Neural progenitor cell (in vitro differentiated cells): ENCODE data around the gene GLIPR2. TPM values are rescaled to one million over a fixed set of nuclear protein-coding genes. Genes with fewer than 3 reads are reported as not detected.

ENCODE experiments used
- DNase-seq: peaks from one replicate; pipeline ENCODE4 v3.0.0-alpha.2; 2016; ENCODE audit warnings: low spot score
- H2AFZ ChIP-seq: fragments of 200-600 bp; sonication (generic); replicated peaks from 2 replicates; pipeline ENCODE4 v1.6.1; 2016; ENCODE audit warnings: antibody characterized with exemption
- H3F3A ChIP-seq: fragments of 200-600 bp; sonication (generic); 2 replicates; pipeline ENCODE4 v1.6.1; 2016; ENCODE audit warnings: antibody characterized with exemption, low read depth
- H3K27ac ChIP-seq: fragments of 200-600 bp; sonication (generic); 2 replicates; pipeline ENCODE4 v1.5.1; 2016; ENCODE audit warnings: mild to moderate bottlenecking
- H3K27me3 ChIP-seq: fragments of 200-600 bp; sonication (generic); 2 replicates; pipeline ENCODE4 v1.6.1; 2016; ENCODE audit warnings: mild to moderate bottlenecking, moderate library complexity
- H3K36me3 ChIP-seq: fragments of 200-600 bp; sonication (generic); 2 replicates; pipeline ENCODE4 v1.5.1; 2016
- H3K4me1 ChIP-seq: fragments of 200-600 bp; sonication (generic); 2 replicates; pipeline ENCODE4 v1.6.1; 2016; ENCODE audit warnings: mixed run types
- H3K4me2 ChIP-seq: fragments of 200-600 bp; sonication (generic); 2 replicates; pipeline ENCODE4 v1.6.1; 2016
- H3K4me3 ChIP-seq: fragments of 200-600 bp; sonication (generic); 2 replicates; pipeline ENCODE4 v1.5.1; 2016
- H3K79me2 ChIP-seq: fragments of 200-600 bp; sonication (generic); 2 replicates; pipeline ENCODE4 v1.6.1; 2016; ENCODE audit warnings: low read depth
- H3K9ac ChIP-seq: fragments of 200-600 bp; sonication (generic); 2 replicates; pipeline ENCODE4 v1.6.1; 2016
- H3K9me3 ChIP-seq: fragments of 200-600 bp; sonication (generic); 2 replicates; pipeline ENCODE4 v1.5.1; 2016; ENCODE audit warnings: low read depth
- H4K20me1 ChIP-seq: fragments of 200-600 bp; sonication (generic); 2 replicates; pipeline ENCODE4 v1.6.1; 2016; ENCODE audit warnings: low read depth
- H3K27ac Mint-ChIP-seq: 3 replicates; pipeline ENCODE4 v1.8.0; 2021; ENCODE audit warnings: mixed read lengths
- H3K27me3 Mint-ChIP-seq: 2 replicates; pipeline ENCODE4 v1.8.0; 2022; ENCODE audit warnings: low read depth, mild to moderate bottlenecking, inconsistent platforms, moderate library complexity, mixed read lengths; ENCODE audit not compliant: insufficient read depth
- H3K36me3 Mint-ChIP-seq: 3 replicates; pipeline ENCODE4 v1.8.0; 2021; ENCODE audit warnings: mixed read lengths
- H3K4me1 Mint-ChIP-seq: 3 replicates; pipeline ENCODE4 v1.8.0; 2021; ENCODE audit warnings: mixed read lengths
- H3K4me3 Mint-ChIP-seq: 3 replicates; pipeline ENCODE4 v1.8.0; 2021; ENCODE audit warnings: mild to moderate bottlenecking, moderate library complexity, mixed read lengths
- H3K9me3 Mint-ChIP-seq: 3 replicates; pipeline ENCODE4 v1.8.0; 2020; ENCODE audit warnings: mixed read lengths
- EZH2 ChIP-seq: fragments of 200-600 bp; sonication (generic); IDR thresholded peaks from 2 replicates; pipeline ENCODE4 v1.6.1; 2017; ENCODE audit warnings: antibody characterized with exemption, mild to moderate bottlenecking, moderate library complexity
- EZH2phosphoT487 ChIP-seq: fragments of 200-600 bp; sonication (generic); IDR thresholded peaks from 2 replicates; pipeline ENCODE4 v1.6.1; 2017; ENCODE audit warnings: antibody characterized with exemption
- total RNA-seq: library from RNA; depleted of rRNA; stranded (reverse); fragments of >200 nt; gene quantifications from 2 replicates; pipeline ENCODE4 v1.2.3, GENCODE V29; 2015; ENCODE audit warnings: low replicate concordance
- TF ChIP-seq, protein P1 (sequence below): fragments of 200-600 bp; sonication (generic); IDR thresholded peaks from 2 replicates; pipeline ENCODE4 v1.5.1; 2017; ENCODE audit warnings: antibody characterized with exemption, mild to moderate bottlenecking

GLIPR2 gene
- total RNA-seq, 1 donor from 2014 or later = 12.4 TPM

DNA sequence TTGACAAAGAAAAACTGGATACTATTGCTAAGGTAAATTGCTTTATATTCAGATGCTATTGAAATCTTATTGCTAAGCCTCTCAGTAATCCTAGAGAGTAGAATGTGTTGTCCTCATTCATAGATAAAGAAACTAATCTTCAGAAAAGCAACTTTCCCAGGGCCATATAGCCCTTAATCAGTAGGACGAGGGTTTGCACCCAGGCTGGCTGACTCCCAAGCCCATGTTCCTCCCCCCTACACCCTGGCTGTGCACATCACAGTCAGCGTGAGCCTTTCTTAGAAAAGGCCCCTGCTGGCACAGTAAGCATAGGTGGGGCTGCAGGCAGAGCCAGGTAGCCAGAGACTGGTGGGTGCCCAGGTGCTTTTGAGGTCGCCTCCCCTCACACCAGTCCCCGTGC lies 15.8 kb upstream of the GLIPR2 start:
- Mint-ChIP-seq H3K9me3 (no peaks in the 10 kb centered on the region), H3K4me1 (no peaks in the 10 kb centered on the region), H3K4me3 (no peak overlapping the region), H3K27me3 (no peaks in the 10 kb centered on the region), H3K36me3 (peaks cover 19% of the 10 kb centered on the region), H3K27ac (no peak overlapping the region)
- DNase-seq = no peak
- Histone ChIP-seq H4K20me1 (no peaks in the 10 kb centered on the region), H3K4me3 (no peak overlapping the region), H3K27me3 (no peaks in the 10 kb centered on the region), H3K36me3 (no peaks in the 10 kb centered on the region), H3K79me2 (no peaks in the 10 kb centered on the region), H3K4me2 (no peak overlapping the region), H3K4me1 (no peaks in the 10 kb centered on the region), H2AFZ (no peak overlapping the region), H3K9ac (no peak overlapping the region), H3F3A (no peaks in the 10 kb centered on the region), H3K27ac (no peak overlapping the region), H3K9me3 (no peaks in the 10 kb centered on the region)
- TF ChIP-seq EZH2phosphoT487 (no peak), EZH2 (no peak)
- TF ChIP-seq, protein P1, sequence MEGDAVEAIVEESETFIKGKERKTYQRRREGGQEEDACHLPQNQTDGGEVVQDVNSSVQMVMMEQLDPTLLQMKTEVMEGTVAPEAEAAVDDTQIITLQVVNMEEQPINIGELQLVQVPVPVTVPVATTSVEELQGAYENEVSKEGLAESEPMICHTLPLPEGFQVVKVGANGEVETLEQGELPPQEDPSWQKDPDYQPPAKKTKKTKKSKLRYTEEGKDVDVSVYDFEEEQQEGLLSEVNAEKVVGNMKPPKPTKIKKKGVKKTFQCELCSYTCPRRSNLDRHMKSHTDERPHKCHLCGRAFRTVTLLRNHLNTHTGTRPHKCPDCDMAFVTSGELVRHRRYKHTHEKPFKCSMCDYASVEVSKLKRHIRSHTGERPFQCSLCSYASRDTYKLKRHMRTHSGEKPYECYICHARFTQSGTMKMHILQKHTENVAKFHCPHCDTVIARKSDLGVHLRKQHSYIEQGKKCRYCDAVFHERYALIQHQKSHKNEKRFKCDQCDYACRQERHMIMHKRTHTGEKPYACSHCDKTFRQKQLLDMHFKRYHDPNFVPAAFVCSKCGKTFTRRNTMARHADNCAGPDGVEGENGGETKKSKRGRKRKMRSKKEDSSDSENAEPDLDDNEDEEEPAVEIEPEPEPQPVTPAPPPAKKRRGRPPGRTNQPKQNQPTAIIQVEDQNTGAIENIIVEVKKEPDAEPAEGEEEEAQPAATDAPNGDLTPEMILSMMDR = no peak

DNA sequence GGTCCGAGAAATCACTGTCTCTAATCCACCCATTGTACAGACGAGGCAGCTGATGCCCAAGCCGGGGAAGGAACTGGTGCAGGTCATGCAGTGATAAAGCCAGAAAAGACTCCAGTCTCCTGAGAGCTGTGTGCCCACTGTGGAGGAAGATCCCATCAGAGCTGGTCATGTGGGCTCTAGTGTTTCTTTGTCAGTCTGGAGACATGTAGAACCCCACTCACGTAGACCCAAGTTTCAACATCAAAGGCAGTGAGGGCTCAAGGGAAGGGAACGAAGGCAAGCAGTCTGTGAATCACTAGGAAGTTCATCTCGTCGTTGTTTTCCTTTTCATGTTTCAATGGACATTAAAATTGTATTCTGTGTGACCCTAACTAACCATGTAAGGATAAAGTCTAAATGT lies 14.6 kb upstream of the GLIPR2 start:
- Histone ChIP-seq H4K20me1 (no peaks in the 10 kb centered on the region), H3K4me2 (no peak overlapping the region), H3F3A (no peaks in the 10 kb centered on the region), H3K4me3 (no peak overlapping the region), H3K4me1 (no peaks in the 10 kb centered on the region), H2AFZ (no peak overlapping the region), H3K27me3 (no peaks in the 10 kb centered on the region), H3K36me3 (no peaks in the 10 kb centered on the region), H3K27ac (no peak overlapping the region), H3K79me2 (no peaks in the 10 kb centered on the region), H3K9me3 (no peaks in the 10 kb centered on the region), H3K9ac (no peak overlapping the region)
- H3K27me3 Mint-ChIP-seq = no peaks in the 10 kb centered on the region
- TF ChIP-seq EZH2 (no peak), EZH2phosphoT487 (no peak)
- TF ChIP-seq, protein P1 = no peak
- no peak overlapping the region for H3K27ac Mint-ChIP-seq
- no peak for DNase-seq
- H3K4me1 Mint-ChIP-seq = no peaks in the 10 kb centered on the region
- no peak overlapping the region for H3K4me3 Mint-ChIP-seq
- H3K9me3 Mint-ChIP-seq = no peaks in the 10 kb centered on the region
- peaks cover 16% of the 10 kb centered on the region for H3K36me3 Mint-ChIP-seq

DNA sequence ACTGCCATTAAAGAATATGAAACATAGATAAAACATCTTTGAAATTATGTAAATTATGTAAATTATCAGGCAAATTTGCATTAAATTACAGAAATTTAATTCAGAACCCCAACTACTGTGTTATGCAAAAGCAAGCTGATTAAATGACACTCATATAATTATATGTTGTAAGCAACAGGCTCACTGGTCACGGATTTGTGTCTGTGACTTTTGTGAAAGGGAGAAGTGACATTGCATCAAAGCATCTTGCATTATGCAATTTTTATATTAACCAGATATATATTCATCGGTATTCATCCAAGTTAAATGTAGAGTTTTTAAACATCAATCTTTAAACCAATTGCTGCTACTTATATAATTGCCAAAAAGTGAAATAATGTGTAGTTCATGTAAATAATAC lies 13.0 kb upstream of the GLIPR2 start:
- H3K27ac Mint-ChIP-seq = no peak overlapping the region
- Histone ChIP-seq H2AFZ (no peak overlapping the region), H3K27me3 (no peaks in the 10 kb centered on the region), H3K4me3 (no peak overlapping the region), H3K4me2 (no peak overlapping the region), H3K9me3 (no peaks in the 10 kb centered on the region), H4K20me1 (no peaks in the 10 kb centered on the region), H3K27ac (no peak overlapping the region), H3K4me1 (no peaks in the 10 kb centered on the region), H3K9ac (no peak overlapping the region), H3K36me3 (no peaks in the 10 kb centered on the region), H3F3A (no peaks in the 10 kb centered on the region), H3K79me2 (no peaks in the 10 kb centered on the region)
- H3K4me1 Mint-ChIP-seq = no peaks in the 10 kb centered on the region
- no peaks in the 10 kb centered on the region for H3K9me3 Mint-ChIP-seq
- no peak overlapping the region for H3K4me3 Mint-ChIP-seq
- DNase-seq = no peak
- no peaks in the 10 kb centered on the region for H3K27me3 Mint-ChIP-seq
- no peak for TF ChIP-seq EZH2
- H3K36me3 Mint-ChIP-seq = peaks cover 11% of the 10 kb centered on the region

DNA sequence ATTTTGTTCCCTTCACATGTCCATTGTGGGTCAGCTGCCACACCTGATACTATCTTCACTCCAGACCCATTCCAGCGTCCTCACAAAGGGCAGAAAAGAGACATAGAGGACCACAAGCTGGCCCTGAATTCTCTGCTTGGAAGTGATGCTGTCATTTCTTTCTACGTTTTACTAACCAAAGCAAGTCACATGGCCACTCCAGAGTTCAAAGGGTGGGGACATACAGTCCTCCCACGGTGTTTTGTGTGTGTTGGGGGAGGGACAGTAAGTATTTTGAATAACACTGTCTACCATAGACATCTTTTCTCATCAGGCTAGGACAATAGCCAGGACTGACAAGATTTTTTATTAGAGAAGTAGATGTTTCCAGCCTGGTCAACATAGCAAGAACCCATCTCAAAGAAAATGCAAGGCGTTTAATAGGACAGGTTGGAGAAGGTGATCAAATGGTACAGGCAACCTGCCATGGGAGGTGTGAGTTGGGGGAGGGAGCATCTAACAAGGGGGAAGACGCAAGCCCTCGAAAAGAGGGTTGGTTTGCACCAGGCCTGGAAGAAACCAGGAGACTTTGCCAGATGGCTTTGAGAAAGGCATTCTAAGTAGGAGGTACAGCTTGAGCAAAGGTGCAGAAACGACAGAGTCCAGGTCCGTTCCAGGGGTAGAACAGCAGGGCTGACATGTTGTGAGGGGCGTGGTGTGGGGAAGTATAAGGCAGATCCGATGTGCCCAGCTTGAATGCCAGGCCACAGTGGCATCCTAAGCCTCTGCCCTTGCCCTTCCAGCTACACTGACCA lies 11.3 kb upstream of the GLIPR2 start:
- H3K9ac ChIP-seq = no peak overlapping the region
- DNase-seq = no peak
- no peaks in the 10 kb centered on the region for H3K27me3 ChIP-seq
- H3K27ac ChIP-seq = no peak overlapping the region
- no peaks in the 10 kb centered on the region for H3K9me3 ChIP-seq
- TF ChIP-seq EZH2 = no peak
- TF ChIP-seq EZH2phosphoT487 = no peak
- TF ChIP-seq, protein P1 = no peak
- H3F3A ChIP-seq = no peaks in the 10 kb centered on the region
- Mint-ChIP-seq H3K9me3 (no peaks in the 10 kb centered on the region), H3K4me3 (no peak overlapping the region), H3K27ac (no peak overlapping the region), H3K27me3 (no peaks in the 10 kb centered on the region), H3K4me1 (no peaks in the 10 kb centered on the region), H3K36me3 (peaks cover 7% of the 10 kb centered on the region)
- H3K4me3 ChIP-seq = no peak overlapping the region
- H3K4me2 ChIP-seq = no peak overlapping the region
- H4K20me1 ChIP-seq = no peaks in the 10 kb centered on the region
- no peaks in the 10 kb centered on the region for H3K4me1 ChIP-seq
- H3K79me2 ChIP-seq = no peaks in the 10 kb centered on the region
- H2AFZ ChIP-seq = no peak overlapping the region
- no peaks in the 10 kb centered on the region for H3K36me3 ChIP-seq
